NCI-H128 (cell line): ENCODE data around the gene CPSF4L.

Source experiments
- DNase-seq: peaks from one replicate; lab custom pipeline; 2025; ENCODE audit not compliant: unreplicated experiment; lab: John Stamatoyannopoulos, UW

The CPSF4L gene

DNA sequence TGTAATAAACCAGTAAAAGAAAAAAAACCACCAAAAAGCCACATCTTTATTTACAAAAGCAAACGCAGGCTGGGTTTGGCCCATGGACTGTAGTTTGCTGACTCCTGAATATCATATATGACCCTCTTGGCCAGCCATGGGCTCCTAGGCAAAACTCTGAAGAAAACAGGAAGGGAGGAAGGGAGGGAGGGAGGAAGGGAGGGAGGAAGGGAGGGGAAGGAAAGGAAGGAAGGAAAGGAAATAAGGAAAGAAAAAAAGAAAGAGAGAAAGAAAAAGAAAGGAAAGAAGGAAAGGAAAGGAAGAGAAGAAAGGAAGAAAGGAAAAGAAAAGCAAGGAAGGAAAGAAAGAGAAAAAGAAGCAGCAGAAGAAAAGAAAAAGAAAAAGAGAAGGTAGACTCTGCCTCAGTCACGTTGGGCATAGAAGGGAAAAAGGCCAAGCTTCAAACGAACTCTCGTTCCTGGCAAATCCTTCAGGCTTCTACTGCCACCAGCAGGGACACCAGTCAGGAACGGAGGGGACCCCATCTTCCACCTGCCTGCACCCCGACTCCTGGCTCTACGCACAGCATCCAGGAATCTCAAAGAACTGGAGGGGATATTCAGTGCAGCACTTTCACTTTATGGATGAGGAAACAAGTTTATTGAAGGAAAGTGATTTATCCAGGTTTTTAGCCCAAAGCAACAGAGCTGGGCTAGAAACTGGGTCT lies 28.0 kb upstream of the CPSF4L start:
- no peak for DNase-seq

DNA sequence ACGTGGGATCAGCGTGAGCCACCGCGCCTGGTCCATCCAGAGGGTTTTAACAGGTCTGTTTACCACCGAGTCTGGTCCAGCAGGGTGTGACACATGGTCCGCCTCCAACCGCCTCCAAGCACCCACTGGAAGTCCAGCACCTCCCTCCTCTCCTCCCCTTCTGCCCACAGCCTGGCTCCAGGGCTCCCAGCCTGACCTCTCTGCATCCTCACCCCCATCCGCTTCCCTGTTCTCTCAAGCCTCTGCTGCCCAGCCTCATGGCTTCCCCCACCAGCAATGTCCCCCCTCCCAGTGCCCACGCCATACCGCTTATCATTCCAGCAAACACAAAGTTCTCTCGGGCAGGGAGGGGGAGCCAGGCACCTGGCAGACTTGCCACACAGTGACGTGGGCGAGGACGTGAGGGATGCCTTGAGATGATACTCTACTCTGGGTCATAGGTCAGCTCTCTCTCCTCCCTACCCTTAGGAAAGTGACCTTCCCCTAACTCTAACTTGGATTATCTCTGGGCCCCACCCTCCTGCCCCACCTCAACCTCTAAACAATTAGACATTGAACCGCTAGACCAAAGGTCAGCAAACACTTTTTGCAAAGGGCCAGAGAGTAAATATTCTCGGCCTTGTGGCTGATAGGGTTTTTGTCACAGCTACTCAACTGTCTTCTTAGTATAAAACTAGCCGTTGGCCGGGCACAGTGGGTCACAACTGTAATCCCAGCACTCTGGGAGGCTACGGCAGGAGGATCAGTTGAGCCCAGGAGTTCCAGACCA lies 27.0 kb upstream of the CPSF4L start:
- DNase-seq = no peak

DNA sequence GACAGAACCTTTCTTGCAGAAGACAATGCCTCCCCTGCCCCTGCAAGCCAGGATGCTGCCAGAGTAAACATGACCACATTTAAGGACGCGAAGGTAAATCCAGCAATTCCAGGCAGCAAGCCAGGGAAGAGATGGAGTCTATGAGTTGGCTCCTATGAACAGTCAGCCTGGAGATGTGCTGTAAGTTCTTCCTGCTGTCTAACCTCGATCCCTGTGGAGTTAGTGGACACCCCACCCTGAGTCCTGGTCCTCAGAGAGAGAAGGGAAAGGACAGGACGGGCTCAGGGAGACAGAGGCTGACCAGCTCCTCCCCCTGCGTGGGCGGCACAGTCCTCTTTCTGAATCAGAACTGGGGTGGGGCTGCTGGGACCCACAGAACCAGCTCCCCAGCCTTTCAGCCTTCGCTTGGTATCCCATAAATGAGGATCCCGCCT lies 25.2 kb upstream of the CPSF4L start:
- DNase-seq = no peak

DNA sequence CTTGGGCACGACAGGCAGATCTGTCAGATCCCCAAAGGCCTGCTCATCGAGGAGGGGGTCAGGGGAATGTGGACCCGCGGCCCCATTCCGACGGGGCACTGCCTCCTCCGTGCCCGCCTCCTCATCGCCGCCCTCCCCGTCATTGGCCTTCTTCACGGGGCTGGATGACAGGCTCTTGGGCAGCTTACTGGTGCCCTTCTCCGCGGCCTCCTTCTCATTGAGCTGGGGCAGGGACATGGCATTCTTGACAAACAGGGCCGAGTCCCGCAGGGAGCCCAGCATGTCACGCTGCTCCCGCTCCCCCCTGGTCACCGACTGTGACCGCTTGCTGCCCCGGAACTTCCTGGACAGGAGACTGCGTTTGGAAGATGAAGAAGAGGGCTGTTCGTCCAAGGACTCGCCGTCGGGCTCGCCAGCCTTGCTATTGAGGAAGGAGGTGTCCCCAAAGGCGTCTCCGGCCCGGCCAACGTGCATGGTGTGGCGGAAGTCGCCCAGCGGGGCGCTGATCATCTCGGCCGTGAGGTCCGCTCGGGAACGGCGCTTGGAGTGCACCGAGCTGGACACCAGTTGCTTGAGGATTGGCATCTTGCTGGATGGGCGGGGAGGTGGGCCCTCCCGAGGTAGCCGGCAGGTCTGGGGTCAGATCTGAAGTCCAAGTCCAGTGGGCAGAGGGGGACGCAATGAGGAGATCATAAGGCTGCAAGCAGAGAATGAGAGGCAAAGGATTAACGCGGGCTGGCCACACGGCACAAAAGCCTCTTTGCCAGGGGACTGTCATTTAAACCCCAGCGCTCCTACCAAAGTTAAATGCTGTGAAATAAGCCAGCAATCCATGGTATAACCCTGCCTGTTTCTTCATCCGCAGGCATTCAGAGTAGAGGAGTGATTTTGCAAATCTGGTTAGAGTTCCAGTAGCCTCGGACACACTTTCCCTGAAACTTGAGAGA lies 24.5 kb upstream of the CPSF4L start:
- DNase-seq = no peak

DNA sequence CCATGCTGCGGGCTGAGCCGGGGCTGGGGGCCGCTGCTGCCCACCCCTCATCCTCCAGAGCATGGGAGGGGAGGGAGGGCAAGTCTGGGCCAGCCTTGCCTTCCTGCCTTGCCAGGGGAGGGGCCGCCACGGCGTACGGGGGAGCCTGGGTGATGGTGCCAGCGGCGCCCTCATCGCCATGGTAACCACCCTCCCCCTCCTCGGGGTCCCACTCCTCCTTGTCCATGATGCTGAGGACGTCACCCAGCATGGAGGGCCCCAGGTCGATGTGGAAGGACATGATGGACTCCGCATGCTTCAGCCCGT lies 23.9 kb upstream of the CPSF4L start:
- DNase-seq = no peak

DNA sequence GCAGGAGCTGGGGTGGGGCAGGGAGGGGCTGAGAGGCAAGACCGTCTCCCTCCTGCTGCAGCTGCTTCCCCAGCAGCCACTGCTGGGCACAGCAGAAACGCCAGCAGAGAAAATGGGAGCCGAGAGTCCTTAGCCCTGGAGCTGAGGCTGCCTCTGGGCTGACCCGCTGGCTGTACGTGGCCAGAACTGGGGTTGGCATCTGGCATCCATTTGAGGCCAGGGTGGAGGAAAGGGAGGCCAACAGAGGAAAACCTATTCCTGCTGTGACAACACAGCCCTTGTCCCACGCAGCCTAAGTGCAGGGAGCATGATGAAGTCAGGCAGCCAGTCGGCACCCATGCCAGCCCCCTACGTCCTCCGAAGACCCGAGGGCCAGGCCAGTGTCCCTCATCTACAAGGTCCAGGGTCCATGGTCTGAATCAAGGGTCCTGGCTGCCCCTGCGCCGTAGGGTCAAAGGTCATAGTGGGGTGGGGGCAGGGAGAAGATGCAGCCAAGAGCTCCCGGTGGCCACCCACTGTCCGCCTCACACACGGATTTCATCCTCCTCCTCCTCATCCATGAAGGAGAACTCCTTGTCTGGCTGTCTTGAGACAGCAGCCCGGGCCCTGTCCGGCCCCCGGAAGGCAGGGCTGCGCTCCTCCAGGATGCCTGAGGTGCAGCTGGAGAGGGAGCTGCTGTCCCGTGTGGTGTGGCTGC lies 23.4 kb upstream of the CPSF4L start:
- no peak for DNase-seq

DNA sequence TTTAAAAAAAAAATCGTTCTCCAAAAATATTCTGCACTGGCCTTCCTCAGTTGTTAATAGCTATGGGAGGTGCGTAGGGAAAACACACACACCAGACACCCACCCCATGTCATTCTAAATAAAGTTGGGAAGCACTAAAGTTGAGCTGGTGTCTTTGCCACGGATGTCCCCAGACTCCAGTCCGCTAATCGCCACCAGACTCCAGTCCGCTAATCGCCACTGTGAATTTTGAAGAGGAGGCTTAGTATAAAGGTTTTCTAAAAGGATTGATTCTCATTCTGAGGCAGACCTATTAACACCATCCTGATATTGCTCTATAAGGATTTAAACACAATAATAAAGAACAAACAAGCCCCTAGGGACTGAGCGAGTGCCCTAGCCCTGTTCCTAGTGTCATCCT lies 22.7 kb upstream of the CPSF4L start:
- no peak for DNase-seq

DNA sequence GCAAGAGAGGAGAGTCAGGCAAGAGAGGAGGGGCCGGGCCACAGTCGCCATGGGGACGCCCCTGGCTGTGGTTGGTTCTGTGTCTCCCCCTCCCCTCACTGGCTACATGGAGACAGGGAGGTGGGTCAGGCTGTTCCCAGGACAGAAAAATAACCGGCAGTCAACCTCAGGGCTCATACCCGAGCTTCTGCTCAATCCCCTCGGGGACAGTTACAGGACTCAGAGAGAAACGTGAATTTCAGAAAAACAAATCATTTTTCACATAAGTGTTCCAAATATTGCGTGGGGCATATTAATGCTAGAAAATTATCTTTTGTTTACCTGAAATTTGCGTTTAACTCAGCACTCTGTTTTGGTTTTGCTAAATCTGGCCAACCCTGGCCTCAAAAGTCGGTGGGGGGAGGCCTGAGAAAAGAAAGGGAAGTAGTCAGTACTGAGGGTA lies 22.2 kb upstream of the CPSF4L start:
- DNase-seq = no peak

DNA sequence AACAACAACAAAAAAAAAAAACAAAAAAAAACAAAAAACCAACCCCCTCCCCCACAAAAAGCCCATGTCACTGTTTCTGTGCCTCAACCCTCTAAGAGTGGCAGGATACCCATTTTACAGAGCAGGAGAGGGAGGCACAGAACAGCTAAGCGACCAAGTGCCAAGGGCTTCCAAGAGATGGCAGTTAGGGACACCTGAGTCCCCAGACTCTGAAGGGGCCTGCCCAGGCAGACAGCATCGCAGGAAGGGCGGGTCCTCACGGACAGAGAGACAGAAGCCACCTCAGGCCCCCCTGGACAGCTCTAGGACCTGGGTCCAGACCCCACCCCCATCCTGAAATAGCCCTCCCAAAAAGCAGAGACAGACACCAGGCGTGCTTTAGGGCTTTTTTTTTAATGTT lies 21.6 kb upstream of the CPSF4L start:
- DNase-seq = no peak

DNA sequence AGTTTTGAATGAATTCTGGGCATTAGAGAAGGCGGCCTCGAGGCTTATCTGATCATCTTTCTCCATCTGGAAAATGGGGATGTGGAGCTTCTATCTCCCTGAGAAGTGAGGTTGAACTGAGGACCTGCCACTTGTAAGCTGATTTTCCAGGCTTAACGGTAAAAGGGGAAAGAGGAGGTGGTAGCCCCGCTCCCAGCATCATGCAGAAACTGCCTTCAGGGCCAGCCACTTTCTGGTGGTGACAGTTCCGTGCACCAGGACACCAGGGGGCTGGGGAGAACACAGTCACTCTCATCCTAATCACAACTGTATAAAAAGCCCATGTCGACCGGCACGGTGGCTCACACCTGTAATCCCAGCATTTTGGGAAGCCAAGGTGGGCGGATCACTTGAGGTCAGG lies 20.9 kb upstream of the CPSF4L start:
- DNase-seq = no peak

DNA sequence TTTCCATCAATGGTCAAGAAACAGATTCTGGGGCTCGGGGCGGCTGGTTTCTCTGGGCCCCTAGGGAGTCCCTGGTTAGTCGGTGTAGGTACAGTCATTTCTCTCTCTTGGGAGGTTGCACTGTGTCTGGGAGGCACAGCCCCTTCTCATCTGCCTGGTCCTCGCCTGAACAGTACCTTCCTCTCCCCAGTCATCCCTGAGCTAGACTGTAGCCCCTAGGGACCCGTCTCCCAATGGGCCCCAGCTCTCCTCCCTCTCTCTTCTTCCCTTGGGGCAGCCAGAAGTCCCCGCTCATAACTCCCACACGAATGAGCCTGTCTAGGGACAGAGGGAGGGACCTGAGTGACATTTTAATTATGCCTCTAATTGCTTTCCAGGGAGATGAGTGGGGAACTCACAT lies 20.2 kb upstream of the CPSF4L start:
- no peak for DNase-seq

DNA sequence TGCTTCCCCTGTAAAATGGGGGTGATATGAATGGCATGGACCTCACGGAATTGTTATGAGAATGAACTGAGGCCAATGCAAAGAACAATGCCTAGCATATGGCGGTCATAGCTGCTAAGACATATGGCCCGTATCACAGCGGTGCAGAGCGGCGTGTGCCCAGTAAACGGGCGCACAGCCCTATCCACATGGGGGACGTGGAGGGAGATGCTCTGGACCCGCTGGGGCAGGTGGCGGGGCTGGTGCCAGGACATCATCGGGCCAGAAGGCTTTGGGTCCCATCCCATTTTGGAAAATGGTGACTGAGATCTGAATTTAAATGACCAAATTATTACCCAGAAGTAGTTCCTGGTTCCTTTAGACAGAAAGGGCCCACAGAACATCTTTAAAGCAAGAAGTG lies 18.5 kb upstream of the CPSF4L start:
- no peak for DNase-seq

DNA sequence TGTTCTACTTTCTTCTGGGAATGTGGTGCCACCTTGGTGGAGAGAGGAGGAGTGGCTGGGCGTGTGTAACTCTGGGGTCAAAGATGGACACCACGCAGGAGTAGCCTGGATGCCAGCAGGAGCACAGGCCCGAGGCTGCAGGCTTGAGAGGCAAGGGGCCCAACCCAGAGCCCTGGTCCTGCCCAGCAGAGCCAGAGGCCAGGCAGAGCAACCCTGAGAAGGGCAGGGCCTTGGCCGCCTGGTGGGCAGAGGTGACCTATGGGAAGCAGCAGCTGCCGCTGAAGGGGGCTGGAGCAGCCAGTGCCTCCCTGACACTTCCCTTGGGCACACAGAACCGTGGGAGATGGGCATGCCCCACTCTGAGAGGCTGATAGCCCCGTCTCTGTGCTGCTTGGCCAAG lies 18.0 kb upstream of the CPSF4L start:
- DNase-seq = no peak

DNA sequence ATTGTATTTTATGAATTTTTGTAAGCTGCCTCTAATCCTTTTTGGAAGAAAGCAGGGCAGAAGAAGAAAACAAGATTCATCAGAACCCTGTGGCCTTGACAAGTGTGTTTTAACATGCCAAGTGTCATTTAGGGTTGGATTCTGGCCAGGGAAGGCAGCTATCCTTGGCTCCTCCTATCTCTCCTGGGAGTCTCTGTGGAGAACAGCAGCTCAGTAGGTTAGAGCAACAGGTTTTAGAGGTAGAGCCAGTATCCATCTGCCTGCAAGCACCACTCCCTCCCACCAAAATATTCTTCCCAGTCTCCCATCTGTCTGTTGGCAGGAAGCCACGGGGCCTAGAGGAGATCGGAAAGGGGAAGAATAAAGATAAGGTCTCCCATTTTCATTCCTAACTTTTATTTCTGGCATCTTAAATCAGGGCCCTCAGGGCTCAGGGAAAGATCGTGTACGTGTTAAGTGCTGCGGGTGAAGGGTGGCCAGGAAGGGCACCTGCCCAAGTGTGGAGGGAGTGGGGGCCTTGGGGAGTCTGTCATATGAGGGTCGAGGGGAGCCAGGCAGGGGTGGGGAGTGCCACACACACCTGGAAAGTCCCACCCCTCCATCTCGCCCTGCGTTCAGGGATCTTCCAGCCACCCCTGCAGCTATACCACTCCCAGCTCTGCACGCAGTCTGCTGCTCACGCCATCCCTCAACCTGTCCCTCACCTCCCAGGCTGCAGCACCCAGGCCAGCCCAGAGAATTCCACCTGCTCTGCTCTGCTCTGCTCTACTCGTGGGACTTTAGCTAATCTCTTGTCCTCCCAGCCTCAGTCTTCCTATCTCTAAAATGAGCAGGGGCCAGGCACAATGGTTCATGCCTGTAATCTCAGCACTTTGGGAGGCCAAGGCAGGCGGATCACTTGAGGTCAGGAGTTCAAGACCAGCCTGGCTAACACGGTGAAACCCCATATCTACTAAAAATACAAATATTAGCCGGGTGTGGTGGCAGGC lies 17.1 kb upstream of the CPSF4L start:
- DNase-seq = peak; percentile 57

DNA sequence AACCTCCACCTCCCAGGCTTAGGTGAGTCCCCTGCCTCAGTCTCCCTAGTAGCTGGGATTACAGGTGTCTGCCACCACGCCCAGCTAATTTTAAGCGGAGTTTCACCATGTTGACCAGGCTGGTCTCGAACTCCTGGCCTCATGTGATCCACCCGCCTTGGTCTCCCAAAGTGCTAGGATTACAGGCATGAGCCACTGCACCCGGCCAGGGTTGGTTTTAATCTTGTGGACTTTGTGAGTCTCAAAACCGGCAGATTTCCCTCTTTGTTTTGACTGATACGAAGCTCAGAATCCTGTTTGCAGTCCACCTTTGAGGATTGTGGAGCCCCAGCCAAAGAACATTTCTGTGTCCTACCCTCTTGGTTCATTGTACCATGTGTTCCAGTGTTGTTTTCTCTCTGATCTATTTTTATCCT lies 16.4 kb upstream of the CPSF4L start:
- DNase-seq = no peak

DNA sequence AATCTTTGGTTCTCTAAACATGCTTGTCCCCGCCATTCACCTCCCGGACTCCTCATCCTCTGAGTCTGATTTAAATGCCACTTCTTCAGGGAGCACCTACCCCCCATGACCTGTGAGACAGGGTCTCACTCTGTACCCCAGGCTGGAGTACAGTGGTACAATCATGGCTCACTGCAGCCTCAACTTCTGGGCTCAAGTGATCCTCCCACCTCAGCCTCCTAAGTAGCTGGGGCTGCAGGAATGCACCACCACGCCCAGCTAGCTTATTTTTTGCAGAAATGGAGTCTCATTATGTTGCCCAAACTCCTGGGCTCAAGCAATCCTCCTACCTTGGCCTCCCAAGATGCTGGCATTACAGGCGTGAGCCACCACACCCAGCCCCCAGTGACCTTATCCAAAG lies 12.8 kb upstream of the CPSF4L start:
- DNase-seq = no peak

DNA sequence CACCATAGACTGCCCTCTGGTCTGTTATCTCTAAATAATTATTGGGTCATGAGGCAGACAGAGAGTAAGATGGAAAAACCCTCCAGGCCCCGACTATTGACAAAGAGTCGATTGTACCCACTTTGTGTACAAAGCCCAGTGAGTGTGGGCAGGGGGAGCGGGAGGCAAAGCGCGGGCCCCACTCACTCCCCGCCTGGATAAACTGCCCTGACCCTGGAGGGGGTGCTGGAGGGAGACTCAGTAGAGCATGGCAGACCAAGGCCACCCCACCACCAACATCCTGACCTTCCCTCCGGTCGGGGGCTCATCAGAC lies 11.2 kb upstream of the CPSF4L start:
- no peak for DNase-seq

DNA sequence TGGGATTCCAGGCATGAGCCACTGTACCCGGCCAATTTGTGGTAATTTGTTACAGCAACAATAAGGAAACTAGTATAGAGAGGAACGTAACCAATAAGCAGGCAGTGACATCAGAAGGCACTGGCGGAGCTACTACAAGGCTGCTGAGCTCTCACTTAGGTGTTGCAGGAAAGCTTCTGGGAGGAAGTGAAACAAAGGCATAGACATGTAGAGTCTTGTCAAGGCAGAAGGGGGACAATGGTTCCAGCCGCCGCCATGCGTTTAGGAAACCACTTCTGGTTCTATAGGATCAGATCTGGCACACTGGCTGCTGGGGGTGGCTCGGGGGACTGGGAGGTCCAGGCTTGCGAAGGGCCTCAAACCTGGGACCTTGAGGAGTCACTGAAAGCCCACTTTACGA lies 9.4 kb upstream of the CPSF4L start:
- no peak for DNase-seq

DNA sequence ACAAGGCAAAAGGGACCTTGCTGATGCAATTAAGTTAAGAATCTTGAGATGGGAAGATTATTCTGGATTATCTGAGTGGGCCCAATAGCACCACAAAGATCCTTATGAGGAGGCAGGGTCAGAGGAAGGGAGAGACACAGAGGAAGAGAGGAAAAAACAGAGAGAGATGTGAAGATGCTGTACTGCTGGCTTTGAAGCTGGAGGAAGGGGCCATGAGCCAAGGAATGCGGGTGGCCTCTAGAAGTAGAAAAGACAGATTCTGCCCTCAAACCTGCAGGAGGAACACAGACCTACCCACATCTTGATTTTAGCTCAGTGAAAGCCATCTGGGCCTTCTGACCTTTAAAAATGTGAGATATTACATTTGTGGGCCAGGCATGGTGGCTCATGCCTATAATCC lies 8.1 kb upstream of the CPSF4L start:
- no peak for DNase-seq

DNA sequence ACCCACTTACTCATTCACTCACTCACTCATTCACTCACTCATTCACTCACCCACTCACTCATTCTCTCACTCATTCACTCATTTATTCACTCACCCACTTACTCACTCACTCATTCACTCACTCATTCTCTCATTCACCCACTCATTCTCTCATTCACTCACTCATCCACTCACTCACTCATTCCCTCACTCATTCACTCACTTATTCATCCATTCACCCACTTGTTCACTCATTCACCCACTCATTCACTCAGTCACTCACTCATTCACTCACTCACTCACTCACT lies 7.6 kb upstream of the CPSF4L start:
- DNase-seq = no peak
